ENCODE measurements around the gene SRRD.

The SRRD gene

GRCh38 chr22:26448334-26448733 is 35.3 kb upstream of the SRRD start:
- TF ChIP-seq CTCF (conservative IDR thresholded peaks at IDR 0.05; ENCODE audit: control insufficient read depth, insufficient read depth, low read depth, low read length): no peak
- DNase-seq (ENCODE audit: low read depth): no peak
- H3K4me3 ChIP-seq (ENCODE audit: control insufficient read depth, low read depth, low read length): no peak overlapping the region

DNA sequence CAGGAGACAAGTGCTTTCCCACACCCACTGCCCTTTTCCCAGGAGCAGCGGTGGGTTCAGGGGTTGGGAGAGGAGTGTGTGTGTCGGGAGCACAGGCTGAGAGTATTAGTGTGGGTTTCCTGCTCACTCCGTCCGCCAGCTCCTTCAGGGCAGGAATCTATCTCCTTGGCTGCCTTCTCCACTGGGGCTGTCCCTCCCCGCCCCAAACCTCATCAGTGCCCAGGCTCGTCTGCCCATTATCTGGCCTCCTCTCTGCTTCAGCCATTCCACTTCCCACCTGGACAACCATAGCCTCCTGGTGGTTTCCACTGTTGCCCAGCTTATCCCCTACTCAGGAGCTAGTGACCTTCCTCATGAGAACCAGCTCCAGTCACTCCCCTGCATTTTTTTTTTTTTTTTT is 34.7 kb upstream of the SRRD start:
- DNase-seq (ENCODE audit: low read depth): no peak
- no peak for TF ChIP-seq CTCF (conservative IDR thresholded peaks at IDR 0.05; ENCODE audit: control insufficient read depth, insufficient read depth, low read depth, low read length)
- H3K4me3 ChIP-seq (ENCODE audit: control insufficient read depth, low read depth, low read length): no peak overlapping the region

DNA sequence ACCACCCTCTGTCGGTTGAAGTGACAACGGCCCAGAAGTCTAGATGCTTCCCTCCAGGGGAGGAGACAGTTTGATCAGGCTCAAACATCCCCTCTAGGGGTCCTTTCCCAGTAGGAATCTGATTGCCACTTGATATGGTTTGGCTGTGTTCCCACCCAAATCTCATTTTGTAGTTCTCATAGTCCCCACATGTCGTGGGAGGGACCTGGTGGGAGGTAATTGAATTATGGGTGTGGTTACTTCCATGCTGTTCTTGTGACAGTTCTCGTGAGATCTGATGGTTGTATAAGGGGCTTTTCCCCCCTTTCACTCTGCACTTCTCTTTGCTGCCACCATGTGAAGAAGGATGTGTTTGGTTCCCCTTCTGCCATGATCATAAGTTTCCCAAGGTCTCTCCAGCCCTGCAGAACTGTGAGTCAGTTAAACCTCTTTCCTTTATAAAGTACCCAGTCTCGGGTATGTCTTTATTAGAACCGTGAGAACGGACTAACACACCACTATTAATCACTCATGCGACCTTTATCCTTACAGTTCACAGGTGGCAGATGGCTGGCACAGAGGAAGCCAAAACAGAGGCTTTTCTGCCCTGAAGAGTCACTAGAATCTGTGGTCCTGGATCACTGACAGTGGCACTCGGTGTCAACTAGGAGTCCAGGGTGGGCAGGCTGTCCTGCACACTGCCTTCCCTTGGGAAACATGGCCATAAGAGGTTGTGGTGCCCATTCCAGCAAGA is 33.1 kb upstream of the SRRD start:
- no peak for TF ChIP-seq CTCF (conservative IDR thresholded peaks at IDR 0.05; ENCODE audit: control insufficient read depth, insufficient read depth, low read depth, low read length)
- H3K4me3 ChIP-seq (ENCODE audit: control insufficient read depth, low read depth, low read length): no peak overlapping the region
- no peak for DNase-seq (ENCODE audit: low read depth)

- no peak overlapping the region for H3K4me3 ChIP-seq (ENCODE audit: control insufficient read depth, low read depth, low read length)
- TF ChIP-seq CTCF (conservative IDR thresholded peaks at IDR 0.05; ENCODE audit: control insufficient read depth, insufficient read depth, low read depth, low read length): no peak
- DNase-seq (ENCODE audit: low read depth): no peak
Measured at GRCh38 chr22:26452236-26453016, 31.3 kb upstream of the SRRD start.

- no peak for DNase-seq (ENCODE audit: low read depth)
- H3K4me3 ChIP-seq (ENCODE audit: control insufficient read depth, low read depth, low read length): no peak overlapping the region
- no peak for TF ChIP-seq CTCF (conservative IDR thresholded peaks at IDR 0.05; ENCODE audit: control insufficient read depth, insufficient read depth, low read depth, low read length)
Measured at GRCh38 chr22:26453216-26453615, 30.5 kb upstream of the SRRD start.

DNA sequence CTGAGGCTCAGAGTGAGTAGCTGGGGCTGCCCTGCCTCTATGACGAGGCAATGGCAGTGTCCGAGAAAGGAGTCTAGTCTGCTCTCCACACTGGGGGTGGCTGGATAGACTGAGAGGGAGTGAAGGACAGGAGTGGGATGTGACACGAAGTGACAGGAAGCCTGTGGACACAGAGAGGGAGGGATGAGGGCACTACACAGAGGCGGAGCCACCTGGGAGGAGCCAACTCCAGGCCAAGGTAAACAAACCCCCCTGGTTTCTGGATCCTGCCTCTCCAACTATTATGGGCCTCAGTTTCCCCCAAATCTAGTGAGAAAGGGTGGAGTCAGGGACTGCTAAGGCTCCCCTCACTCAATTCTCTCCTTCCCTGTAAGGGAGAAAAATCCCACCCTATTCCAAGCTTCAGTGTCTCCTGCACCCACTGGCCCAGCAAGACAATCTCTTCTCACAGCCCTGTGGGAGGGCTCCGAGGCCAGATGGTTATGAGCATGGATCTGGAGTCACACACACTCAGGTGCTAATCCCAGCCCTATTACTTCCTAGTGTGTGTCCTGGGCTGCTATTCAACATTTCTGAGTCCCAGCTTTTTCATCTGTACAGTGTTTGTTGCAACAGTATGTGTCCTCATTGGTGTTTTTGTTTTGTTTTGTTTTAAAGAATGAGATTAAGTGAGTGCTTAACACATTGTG is 29.7 kb upstream of the SRRD start:
- no peak overlapping the region for H3K4me3 ChIP-seq (ENCODE audit: control insufficient read depth, low read depth, low read length)
- TF ChIP-seq CTCF (conservative IDR thresholded peaks at IDR 0.05; ENCODE audit: control insufficient read depth, insufficient read depth, low read depth, low read length): no peak
- no peak for DNase-seq (ENCODE audit: low read depth)
